NAMALWA (cell line): ENCODE data around the gene PACS1.

Experiments used
- DNase-seq: peaks from one replicate; pipeline ENCODE4 v3.0.0-alpha.2; 2015; ENCODE audit warnings: low spot score

PACS1 gene

DNA sequence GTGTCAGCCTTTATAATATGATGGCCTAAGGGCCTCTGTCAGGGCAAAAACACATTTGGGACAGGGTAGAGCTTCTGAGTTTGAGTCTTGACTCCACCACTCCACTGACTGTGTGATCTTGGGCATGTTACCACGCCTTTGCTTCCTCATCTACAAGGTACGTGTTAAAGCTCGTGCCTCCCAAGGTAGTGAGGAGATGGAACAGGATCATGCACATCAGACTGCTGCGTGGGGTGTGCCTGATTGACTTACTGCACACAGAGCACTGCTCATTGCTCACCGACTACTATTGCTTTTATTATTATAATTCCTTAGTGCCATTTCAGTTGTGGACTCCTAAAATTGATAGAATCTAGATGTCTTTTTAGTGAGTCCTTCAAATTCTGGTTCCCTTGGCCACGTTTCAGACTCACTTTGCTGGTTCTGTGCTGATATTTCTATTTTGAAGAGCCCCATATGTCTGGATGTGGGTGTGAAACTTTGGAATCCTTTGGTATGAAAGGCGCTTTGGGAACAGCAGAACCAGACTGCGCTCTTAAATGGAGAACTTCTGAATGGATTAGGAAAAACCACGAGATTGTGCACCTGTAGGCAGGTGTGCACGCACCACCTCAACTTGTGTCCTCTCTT, 154.3 kb downstream of the PACS1 start:
- no peak for DNase-seq

DNA sequence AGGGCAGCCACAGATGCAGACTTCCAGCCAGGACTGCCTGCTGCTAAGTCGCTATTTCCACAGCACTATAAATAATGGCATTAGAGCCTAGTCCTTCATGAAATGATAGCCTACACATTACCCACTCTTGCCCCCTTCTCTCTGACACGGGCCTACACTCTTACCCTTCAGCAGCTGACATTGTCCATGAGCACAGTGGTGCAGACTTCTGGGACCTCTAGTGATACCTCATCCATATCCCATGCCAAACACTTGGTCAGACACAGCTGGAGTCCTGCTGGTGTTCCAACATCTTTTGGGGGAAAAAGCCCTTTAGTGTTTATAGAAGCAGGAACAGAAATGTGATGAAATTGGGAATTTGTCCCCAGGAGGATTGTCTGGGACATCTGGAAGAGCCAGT, 155.0 kb downstream of the PACS1 start:
- DNase-seq = no peak

DNA sequence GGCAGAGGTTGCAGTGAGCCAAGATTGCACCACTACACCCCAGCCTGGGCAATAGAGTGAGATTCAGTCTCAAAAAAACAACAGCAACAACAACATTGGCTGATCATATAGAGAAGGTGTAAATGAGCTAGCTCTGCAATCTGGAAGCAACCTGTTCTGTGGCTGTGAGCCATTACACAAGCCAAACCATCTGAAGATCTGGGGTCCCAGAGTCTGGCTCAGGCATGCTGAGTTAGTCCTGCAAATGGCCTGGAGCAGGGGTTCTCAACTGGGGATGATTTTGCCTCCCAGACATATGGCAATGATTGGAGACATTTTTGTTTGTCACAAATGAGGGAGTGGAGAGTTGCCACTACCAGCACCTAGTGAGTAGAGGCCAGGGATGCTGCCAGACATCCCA, 156.0 kb downstream of the PACS1 start:
- DNase-seq = no peak

DNA sequence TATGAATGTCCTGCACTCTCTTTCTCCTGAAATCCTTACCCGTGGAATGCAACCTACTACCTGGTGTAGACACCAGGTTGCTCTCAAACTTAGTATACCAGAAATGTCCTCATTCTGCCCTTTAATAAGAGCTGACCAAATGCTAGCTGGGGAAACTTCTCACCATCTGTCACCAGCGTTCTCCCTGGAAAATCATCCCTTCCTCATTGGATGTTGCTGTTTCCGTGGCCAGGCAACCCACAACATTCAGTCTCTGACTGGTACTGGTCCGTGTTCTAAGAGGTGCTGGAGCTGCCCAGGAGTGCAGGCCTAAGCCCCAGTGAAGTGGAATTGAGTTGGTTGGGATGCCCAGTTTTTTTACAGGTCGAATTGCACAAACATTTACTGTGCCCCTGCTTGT, 157.6 kb downstream of the PACS1 start:
- no peak for DNase-seq

GRCh38 chr11:66228521-66228920, 158.4 kb downstream of the PACS1 start:
- DNase-seq = no peak

DNA sequence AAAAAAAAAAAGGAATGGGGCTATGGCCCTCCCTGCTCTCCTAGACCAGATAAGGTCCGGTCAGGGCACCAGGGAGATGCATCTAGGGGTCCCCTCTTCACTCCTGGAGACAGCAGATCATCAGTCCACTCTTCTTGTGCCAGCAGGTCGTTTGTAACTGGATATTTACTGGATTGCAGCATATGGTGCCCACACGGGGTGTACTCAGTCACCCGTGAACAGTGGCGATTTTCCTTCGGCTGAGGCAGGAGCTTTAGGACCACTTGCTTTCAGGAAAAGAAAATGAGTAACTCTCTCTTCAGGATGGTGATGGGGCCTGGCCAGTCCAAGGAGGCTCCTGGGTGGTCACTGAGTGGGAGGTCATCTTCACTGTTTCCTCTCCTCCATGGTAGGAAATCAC, 160.1 kb downstream of the PACS1 start:
- DNase-seq = no peak

DNA sequence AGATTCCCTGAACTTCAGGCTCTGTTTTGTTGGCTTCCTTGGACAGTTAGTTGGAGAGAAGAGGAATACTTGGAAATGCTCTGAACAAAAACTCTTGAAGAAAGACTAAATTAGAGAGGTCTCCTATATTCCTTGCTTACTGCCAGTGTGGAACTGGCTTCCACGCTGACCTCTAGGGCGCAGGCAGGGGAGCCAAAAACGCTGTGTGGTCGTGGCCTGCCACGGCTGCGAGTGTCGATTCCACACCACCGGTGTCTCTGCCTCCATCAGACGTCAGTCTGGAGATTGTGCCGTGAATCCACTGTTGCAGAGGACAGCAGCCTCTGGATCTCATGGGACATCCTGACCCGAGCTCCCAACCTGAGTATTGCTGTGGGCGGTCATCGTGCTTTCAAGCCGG, 160.9 kb downstream of the PACS1 start:
- no peak for DNase-seq

- no peak for DNase-seq
Measured at GRCh38 chr11:66231561-66231960, 161.5 kb downstream of the PACS1 start.

- no peak for DNase-seq
Measured at GRCh38 chr11:66232769-66233168, 162.7 kb downstream of the PACS1 start.

DNA sequence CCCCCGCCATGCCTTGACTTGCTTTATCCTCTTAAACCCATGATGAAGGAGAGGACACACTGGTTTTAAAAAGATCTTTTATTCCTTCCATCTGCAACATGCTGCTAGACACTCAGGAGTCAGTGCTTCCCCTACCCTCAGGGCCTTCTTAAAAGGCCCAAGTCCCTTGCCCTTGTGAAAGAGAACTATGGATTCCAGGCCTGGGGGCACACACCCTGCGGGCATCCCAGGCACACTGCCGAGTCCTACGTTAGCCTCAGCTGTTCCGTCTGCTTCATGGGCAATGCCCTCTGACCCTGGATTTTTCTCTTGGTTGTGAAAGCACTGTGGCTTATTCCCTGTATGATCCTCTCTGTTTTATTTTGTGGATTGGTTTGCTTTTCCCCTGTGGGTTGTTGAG, 163.2 kb downstream of the PACS1 start:
- DNase-seq = no peak

- no peak for DNase-seq
Measured at GRCh38 chr11:66235141-66235540, 165.1 kb downstream of the PACS1 start.

DNA sequence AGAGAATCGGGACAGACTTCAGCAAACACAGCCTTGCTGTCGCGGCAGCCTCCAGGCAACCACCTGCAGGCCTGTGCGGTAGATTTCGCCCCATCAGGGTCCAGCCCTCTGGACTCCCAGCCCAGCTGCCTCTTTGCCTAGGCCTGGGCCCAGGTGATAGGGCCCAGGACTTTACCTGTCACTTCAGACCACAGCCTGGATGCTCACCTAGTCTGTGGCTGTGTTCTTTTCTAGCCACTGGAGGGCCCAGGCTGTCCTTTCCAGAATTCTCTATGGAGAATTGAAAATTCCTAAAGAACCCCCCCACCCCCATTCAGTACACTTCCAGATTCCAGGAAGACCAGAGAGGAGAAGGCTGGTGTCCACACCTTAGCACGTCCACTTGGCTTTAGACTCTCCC, 167.8 kb downstream of the PACS1 start:
- no peak for DNase-seq

- no peak for DNase-seq
Measured at GRCh38 chr11:66238786-66239413, 168.8 kb downstream of the PACS1 start.

DNA sequence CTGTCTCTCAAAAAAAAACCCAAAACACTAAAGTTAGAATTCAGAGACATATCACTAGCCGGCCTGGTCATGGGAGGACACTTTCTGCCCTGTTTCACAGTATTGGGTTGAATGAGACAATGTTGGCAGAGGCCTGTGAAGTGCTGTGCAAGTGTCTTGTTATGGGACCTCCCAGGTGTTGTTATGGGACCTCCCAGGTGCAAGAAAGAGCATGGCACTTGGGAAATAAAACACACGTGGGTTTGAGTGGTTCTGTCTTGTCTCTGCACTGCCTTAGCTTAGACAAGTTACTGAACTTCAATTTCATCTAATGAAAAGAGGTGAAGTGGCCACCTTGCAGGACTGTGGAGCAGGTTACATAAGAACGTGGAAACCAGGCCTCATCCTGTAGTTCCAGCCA, 169.4 kb downstream of the PACS1 start:
- no peak for DNase-seq

GRCh38 chr11:66239998-66240780, 170.1 kb downstream of the PACS1 start:
- no peak for DNase-seq

GRCh38 chr11:66240781-66241136, 170.7 kb downstream of the PACS1 start:
- no peak for DNase-seq

DNA sequence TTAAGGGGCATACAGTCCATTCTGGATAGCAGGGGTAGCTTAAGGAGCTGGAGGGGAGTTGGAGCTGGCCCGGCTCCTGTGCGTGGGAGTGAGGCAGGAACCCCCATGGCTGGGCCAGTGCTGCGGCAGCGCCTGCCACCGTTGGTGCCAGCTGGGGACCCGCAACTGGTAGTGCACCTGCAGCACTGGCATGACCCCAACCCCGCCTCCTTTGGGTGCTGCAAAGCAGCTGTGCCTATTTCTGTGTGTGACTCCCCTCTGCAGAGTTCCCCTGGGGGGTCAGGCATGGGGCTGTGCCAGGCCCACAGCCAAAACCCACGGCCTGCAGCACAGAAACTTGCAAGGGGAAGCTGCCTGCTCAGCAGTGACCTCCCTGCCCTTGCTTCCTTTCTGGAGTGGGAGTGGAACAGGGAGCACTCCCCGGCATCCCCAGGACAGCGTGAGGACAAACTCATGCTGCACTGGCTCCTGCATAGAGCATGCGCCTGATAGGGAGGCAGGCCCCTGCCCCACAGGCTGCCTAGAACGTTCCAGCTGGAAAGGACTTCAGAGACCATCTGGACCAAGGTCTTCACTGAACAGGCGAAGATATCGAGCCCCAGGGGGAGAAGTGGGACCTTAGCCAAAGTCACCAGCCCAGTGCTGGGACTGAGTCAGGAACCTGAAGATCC, 172.2 kb downstream of the PACS1 start:
- peak; percentile 73 for DNase-seq

DNA sequence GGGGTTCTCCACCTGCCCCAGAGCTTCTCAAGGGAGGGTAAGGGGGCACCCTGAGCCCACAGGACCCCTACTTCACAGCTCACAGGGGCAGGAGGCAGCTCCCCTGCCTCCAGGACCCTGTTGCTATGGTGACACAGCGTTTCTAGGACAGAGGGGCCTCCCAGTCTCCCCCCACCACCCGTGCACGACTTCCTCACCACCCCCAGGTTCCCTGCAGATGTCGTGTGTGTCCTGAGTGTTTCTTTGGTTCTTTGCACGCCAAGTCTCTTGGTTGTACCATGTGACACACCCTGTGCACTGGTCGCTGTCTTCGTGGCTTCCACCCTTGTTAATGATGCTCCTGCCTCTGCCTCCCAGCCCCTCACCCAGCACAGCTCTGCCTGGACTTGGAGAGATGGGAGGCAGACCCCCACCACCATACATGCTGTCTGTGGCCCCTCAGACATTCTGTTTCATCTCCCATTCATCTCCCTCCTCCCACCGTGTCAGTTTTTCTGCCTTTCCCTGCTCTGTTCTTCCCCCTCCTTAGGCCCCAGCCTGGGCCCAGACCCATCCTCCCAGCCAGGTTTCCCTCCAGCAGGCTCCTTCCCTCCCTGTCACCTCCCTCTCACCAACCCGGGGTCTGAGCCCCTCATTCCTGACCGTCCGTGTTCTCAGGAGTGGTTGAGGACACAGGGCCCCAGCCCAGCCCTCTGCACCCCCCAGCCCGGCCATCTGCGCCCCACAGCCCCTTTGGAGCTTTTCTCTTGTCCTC, 173.9 kb downstream of the PACS1 start:
- no peak for DNase-seq

- no peak for DNase-seq
Measured at GRCh38 chr11:66247295-66247694, 177.2 kb downstream of the PACS1 start.

GRCh38 chr11:66247801-66248200, 177.7 kb downstream of the PACS1 start:
- DNase-seq = no peak

- DNase-seq = no peak
Measured at GRCh38 chr11:66248903-66249302, 178.8 kb downstream of the PACS1 start.

DNA sequence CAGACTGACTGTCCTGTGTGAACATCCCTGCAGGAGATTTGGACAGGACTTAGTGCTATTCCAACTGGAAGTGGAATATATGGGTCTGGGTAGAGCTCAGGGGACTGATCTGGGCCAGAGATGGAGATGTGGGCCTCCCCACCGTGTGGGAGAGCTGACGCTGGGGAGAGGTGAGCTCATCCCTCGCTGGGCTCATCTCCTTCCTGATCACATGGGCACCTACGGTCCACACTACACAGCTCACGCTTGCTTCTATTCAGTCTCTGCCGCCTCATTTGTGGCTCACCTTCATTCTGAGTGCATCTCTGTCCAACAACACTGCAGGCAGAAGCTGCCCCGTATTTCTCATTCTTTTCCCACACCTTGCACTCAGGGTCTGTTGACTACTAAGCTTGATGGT, 181.7 kb downstream of the PACS1 start:
- no peak for DNase-seq
